Measurements from ENCODE around the gene SFTPA1. TPM values are rescaled to one million over a fixed set of nuclear protein-coding genes. Genes with fewer than 3 reads are reported as not detected.

The SFTPA1 gene
- total and polyA plus RNA-seq, 10 of the 15 experiments (the other 5 are each of a cell fraction or from before 2014, with no cell fraction given), result 3.7 TPM; not detected in 9

DNA sequence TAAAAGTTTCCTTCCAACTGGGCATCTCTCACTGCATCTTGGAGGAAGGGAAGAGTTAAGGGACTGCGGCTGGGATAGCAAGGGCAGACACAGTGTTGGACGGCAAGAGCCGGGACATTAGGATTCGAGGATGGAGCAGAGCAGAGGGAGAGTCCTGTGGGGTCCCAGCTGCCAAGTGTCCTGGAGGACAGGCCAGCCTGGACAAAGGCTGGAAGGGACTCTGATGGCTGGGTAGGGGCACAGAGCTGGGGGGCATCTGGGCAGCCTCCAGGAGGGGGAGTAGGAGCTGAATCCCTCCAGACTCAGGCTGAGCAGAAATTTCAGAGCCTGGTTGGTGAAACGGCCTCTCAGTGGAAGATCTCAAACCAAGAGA, 19.2 kb downstream of the SFTPA1 start:
- ATAC-seq, result no peak
- Histone ChIP-seq H3K27ac (ENCODE audit: control insufficient read depth, insufficient read depth) (no peak overlapping the region), H3K79me2 (ENCODE audit: control insufficient read depth, insufficient read depth, low read length) (no peaks in the 10 kb centered on the region), H3K9me3 (replicated peaks; ENCODE audit: control insufficient read depth, insufficient read depth, low read length) (no peaks in the 10 kb centered on the region; the same call in 2 of the 3 replicates), H3K36me3 (ENCODE audit: control insufficient read depth in 2 of 2, insufficient read depth in 2 of 2, low read length in 1 of 2) (no peaks in the 10 kb centered on the region), H3K9ac (ENCODE audit: control insufficient read depth, insufficient read depth, low read length) (no peak overlapping the region), H3K27me3 (replicated peaks in 1 of 2; ENCODE audit: control insufficient read depth in 2 of 2, insufficient read depth in 2 of 2, low read length in 1 of 2) (no peaks in the 10 kb centered on the region; a peak in 1 of 4 replicates), H3K4me3 (no peak overlapping the region), H2AFZ (ENCODE audit: control insufficient read depth, low read depth, low read length) (no peak overlapping the region), H4K20me1 (ENCODE audit: control insufficient read depth, insufficient read depth) (no peaks in the 10 kb centered on the region), H3K4me2 (ENCODE audit: control insufficient read depth, insufficient read depth) (no peak overlapping the region), H3K4me1 (ENCODE audit: control insufficient read depth, insufficient read depth, low read length) (no peaks in the 10 kb centered on the region)
- DNase-seq (ENCODE audit: low read depth, low spot score), result no peak
- no TSS peak for BruUV-seq (replicated peaks)
- ChIA-PET CTCF (no interaction called here), POLR2A (no interaction called here), SMC1A (ENCODE audit: uncharacterized antibody, unreplicated experiment) (no interaction called here), RAD21 (ENCODE audit: unreplicated experiment) (no interaction called here)
- no peak for FAIRE-seq
- TF ChIP-seq EED (IDR thresholded peaks at IDR 0.05; ENCODE audit: low read depth) (no peak), WRNIP1 (IDR thresholded peaks at IDR 0.05; ENCODE audit: borderline replicate concordance, low read depth, low read length) (no peak), RAD51 (IDR thresholded peaks at IDR 0.05) (no peak), BRCA1 (IDR thresholded peaks at IDR 0.05; ENCODE audit: low read depth, low read length) (no peak), IKZF2 (IDR thresholded peaks at IDR 0.05) (no peak), NFYA (IDR thresholded peaks at IDR 0.05; ENCODE audit: borderline replicate concordance, low read depth, low read length) (no peak), RELA (IDR thresholded peaks at IDR 0.05; ENCODE audit: borderline replicate concordance, partially characterized antibody) (no peak), STAT1 (conservative IDR thresholded peaks at IDR 0.05) (no peak), ASH2L (IDR thresholded peaks at IDR 0.05; ENCODE audit: borderline replicate concordance, low read depth) (no peak), SMARCA5 (IDR thresholded peaks at IDR 0.05) (no peak), CBX5 (IDR thresholded peaks at IDR 0.05; ENCODE audit: low read depth) (no peak), HCFC1 (IDR thresholded peaks at IDR 0.05; ENCODE audit: low read length) (no peak), JUNB (IDR thresholded peaks at IDR 0.05) (no peak), KLF5 (IDR thresholded peaks at IDR 0.05; ENCODE audit: partially characterized antibody) (no peak), FOS (IDR thresholded peaks at IDR 0.05; ENCODE audit: borderline replicate concordance, extremely low read depth, insufficient read length) (no peak)
- TF ChIP-seq, protein P1, sequence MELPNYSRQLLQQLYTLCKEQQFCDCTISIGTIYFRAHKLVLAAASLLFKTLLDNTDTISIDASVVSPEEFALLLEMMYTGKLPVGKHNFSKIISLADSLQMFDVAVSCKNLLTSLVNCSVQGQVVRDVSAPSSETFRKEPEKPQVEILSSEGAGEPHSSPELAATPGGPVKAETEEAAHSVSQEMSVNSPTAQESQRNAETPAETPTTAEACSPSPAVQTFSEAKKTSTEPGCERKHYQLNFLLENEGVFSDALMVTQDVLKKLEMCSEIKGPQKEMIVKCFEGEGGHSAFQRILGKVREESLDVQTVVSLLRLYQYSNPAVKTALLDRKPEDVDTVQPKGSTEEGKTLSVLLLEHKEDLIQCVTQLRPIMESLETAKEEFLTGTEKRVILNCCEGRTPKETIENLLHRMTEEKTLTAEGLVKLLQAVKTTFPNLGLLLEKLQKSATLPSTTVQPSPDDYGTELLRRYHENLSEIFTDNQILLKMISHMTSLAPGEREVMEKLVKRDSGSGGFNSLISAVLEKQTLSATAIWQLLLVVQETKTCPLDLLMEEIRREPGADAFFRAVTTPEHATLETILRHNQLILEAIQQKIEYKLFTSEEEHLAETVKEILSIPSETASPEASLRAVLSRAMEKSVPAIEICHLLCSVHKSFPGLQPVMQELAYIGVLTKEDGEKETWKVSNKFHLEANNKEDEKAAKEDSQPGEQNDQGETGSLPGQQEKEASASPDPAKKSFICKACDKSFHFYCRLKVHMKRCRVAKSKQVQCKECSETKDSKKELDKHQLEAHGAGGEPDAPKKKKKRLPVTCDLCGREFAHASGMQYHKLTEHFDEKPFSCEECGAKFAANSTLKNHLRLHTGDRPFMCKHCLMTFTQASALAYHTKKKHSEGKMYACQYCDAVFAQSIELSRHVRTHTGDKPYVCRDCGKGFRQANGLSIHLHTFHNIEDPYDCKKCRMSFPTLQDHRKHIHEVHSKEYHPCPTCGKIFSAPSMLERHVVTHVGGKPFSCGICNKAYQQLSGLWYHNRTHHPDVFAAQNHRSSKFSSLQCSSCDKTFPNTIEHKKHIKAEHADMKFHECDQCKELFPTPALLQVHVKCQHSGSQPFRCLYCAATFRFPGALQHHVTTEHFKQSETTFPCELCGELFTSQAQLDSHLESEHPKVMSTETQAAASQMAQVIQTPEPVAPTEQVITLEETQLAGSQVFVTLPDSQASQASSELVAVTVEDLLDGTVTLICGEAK (IDR thresholded peaks at IDR 0.05; ENCODE audit: borderline replicate concordance), result no peak
- TF ChIP-seq, protein P2, sequence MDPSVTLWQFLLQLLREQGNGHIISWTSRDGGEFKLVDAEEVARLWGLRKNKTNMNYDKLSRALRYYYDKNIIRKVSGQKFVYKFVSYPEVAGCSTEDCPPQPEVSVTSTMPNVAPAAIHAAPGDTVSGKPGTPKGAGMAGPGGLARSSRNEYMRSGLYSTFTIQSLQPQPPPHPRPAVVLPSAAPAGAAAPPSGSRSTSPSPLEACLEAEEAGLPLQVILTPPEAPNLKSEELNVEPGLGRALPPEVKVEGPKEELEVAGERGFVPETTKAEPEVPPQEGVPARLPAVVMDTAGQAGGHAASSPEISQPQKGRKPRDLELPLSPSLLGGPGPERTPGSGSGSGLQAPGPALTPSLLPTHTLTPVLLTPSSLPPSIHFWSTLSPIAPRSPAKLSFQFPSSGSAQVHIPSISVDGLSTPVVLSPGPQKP (IDR thresholded peaks at IDR 0.05; ENCODE audit: low read depth, low read length), result no peak
- in situ Hi-C loops (cut with MboI) (no loop called here), intact Hi-C loops (cut with micrococcal nuclease; ENCODE audit: unreplicated experiment) (no loop called here)
- 54% methylated on average over 5 of the region's 5 CpGs for WGBS (ENCODE audit: insufficient coverage, insufficient replicate concordance, low lambda C conversion rate, missing lambda C conversion rate)
